GM18508 (cell line): Measurements from ENCODE around the gene NRN1L.

Experiments
- ATAC-seq: cut with Tn5 transposase; IDR thresholded peaks from one replicate; pipeline ENCODE4 v1.9.1; 2021; ENCODE audit warnings: moderate number of reproducible peaks; ENCODE audit not compliant: insufficient read depth, unreplicated experiment

Gene NRN1L

GRCh38 chr16:67881621-67882161, 3.0 kb upstream of the NRN1L start:
- no peak for ATAC-seq

GRCh38 chr16:67882374-67883145, 2.1 kb upstream of the NRN1L start:
- ATAC-seq: no peak

- no peak for ATAC-seq
Observed at GRCh38 chr16:67883146-67883871, 1.4 kb upstream of the NRN1L start.

GRCh38 chr16:67883872-67884261, 818 bp upstream of the NRN1L start:
- ATAC-seq: no peak

GRCh38 chr16:67885545-67885944, 860 bp downstream of the NRN1L start:
- no peak for ATAC-seq

- ATAC-seq: no peak
Observed at GRCh38 chr16:67885976-67886375, 1.3 kb downstream of the NRN1L start.

- ATAC-seq: no peak
Observed at GRCh38 chr16:67886387-67886786, 1.7 kb downstream of the NRN1L start.

- ATAC-seq: no peak
Observed at GRCh38 chr16:67888331-67888730, 3.6 kb downstream of the NRN1L start.

- no peak for ATAC-seq
Observed at GRCh38 chr16:67892375-67892774, 7.7 kb downstream of the NRN1L start.

- peak; percentile 74 for ATAC-seq
Observed at GRCh38 chr16:67892899-67893742, 8.4 kb downstream of the NRN1L start, which contains the start of gene PSKH1. Gene PSKH1, plus strand, starts transcription at chr16:67893254. Its CDS starts 15,496 bp downstream, at chr16:67908750.

- no peak for ATAC-seq
Observed at GRCh38 chr16:67893743-67894399, 9.2 kb downstream of the NRN1L start.

- no peak for ATAC-seq
Observed at GRCh38 chr16:67897231-67897630, 12.5 kb downstream of the NRN1L start.

GRCh38 chr16:67901734-67902133, 17.0 kb downstream of the NRN1L start:
- no peak for ATAC-seq

- no peak for ATAC-seq
Observed at GRCh38 chr16:67902831-67903230, 18.1 kb downstream of the NRN1L start.

GRCh38 chr16:67907397-67908180, 22.9 kb downstream of the NRN1L start:
- no peak for ATAC-seq

- ATAC-seq: no peak
Observed at GRCh38 chr16:67909056-67909742, 24.5 kb downstream of the NRN1L start.

- no peak for ATAC-seq
Observed at GRCh38 chr16:67910158-67910557, 25.5 kb downstream of the NRN1L start.

- ATAC-seq: no peak
Observed at GRCh38 chr16:67914758-67915495, 30.2 kb downstream of the NRN1L start.
